Smooth muscle cell (in vitro differentiated cells): ENCODE measurements around the gene TRMT2A. TPM values are rescaled to one million over a fixed set of nuclear protein-coding genes. Genes with fewer than 3 reads are reported as not detected.

ENCODE experiments used
- DNase-seq: peaks from one replicate; lab custom pipeline; 2025; ENCODE audit not compliant: unreplicated experiment; lab: John Stamatoyannopoulos, UW
- H2AFZ ChIP-seq: fragments of 200-600 bp; sonication (generic); 2 replicates; pipeline ENCODE4 v1.6.0; 2016; ENCODE audit warnings: antibody characterized with exemption, low read depth, mild to moderate bottlenecking
- H3F3A ChIP-seq: fragments of 200-600 bp; sonication (generic); 2 replicates; pipeline ENCODE4 v1.6.0; 2017; ENCODE audit warnings: antibody characterized with exemption, low read depth
- H3K27ac ChIP-seq: fragments of 200-600 bp; sonication (generic); 2 replicates; pipeline ENCODE4 v1.5.1; 2016; ENCODE audit warnings: low read depth, mild to moderate bottlenecking
- H3K27me3 ChIP-seq: fragments of 200-600 bp; sonication (generic); 2 replicates; pipeline ENCODE4 v1.6.1; 2016; ENCODE audit warnings: low read depth, mild to moderate bottlenecking
- H3K36me3 ChIP-seq: fragments of 200-600 bp; sonication (generic); 2 replicates; pipeline ENCODE4 v1.5.1; 2016; ENCODE audit warnings: low read depth
- H3K4me1 ChIP-seq: fragments of 200-600 bp; sonication (generic); 2 replicates; pipeline ENCODE4 v1.5.1; 2016; ENCODE audit warnings: low read depth
- H3K4me2 ChIP-seq: fragments of 200-600 bp; sonication (generic); 2 replicates; pipeline ENCODE4 v1.6.0; 2016; ENCODE audit warnings: mild to moderate bottlenecking
- H3K4me3 ChIP-seq: fragments of 200-600 bp; sonication (generic); 2 replicates; pipeline ENCODE4 v1.5.1; 2016; ENCODE audit warnings: mild to moderate bottlenecking
- H3K79me2 ChIP-seq: fragments of 200-600 bp; sonication (generic); 2 replicates; pipeline ENCODE4 v1.6.0; 2016; ENCODE audit warnings: low read depth, mild to moderate bottlenecking
- H3K9ac ChIP-seq: fragments of 200-600 bp; sonication (generic); 2 replicates; pipeline ENCODE4 v1.6.0; 2016; ENCODE audit warnings: low read depth
- H3K9me3 ChIP-seq: fragments of 200-600 bp; sonication (generic); replicated peaks from 2 replicates; pipeline ENCODE4 v1.5.1; 2016; ENCODE audit warnings: low read depth
- H4K20me1 ChIP-seq: fragments of 200-600 bp; sonication (generic); 2 replicates; pipeline ENCODE4 v1.6.0; 2016; ENCODE audit warnings: low read depth
- CTCF ChIP-seq: fragments of 200-600 bp; sonication (generic); IDR thresholded peaks from 2 replicates; pipeline ENCODE4 v1.5.1; 2017; ENCODE audit warnings: borderline replicate concordance, mild to moderate bottlenecking, antibody characterized with exemption; ENCODE audit not compliant: insufficient read depth, poor library complexity, severe bottlenecking
- WGBS: methylation state at CpG from one replicate; pipeline ENCODE4 v1.1.7; 2016; ENCODE audit warnings: low lambda C conversion rate; 5-methylcytosine and 5-hydroxymethylcytosine counted together
- polyA plus RNA-seq: library from polyadenylated mRNA; unstranded; fragments of >200 nt; fragmentation: Nextera tagmentation; extraction: Ambion mirVana; gene quantifications from 2 replicates; pipeline ENCODE4 v1.2.1, GENCODE V29; 2016
- total RNA-seq: library from RNA; depleted of rRNA; stranded (reverse); fragments of >200 nt; gene quantifications from 2 replicates; pipeline ENCODE4 v1.2.3, GENCODE V29; 2014

The TRMT2A gene
- total and polyA plus RNA-seq, 2 experiments from 2014 or later: 21.1 to 32.1 TPM

- Histone ChIP-seq H3K9me3 (no peaks in the 10 kb centered on the region), H3K27ac (no peak overlapping the region), H4K20me1 (peaks cover 14% of the 10 kb centered on the region), H3K4me2 (no peak overlapping the region), H3K4me1 (no peaks in the 10 kb centered on the region), H3K27me3 (no peaks in the 10 kb centered on the region), H3K9ac (no peak overlapping the region), H3K4me3 (no peak overlapping the region), H3K36me3 (no peaks in the 10 kb centered on the region), H3F3A (no peaks in the 10 kb centered on the region), H3K79me2 (no peaks in the 10 kb centered on the region), H2AFZ (no peak overlapping the region)
- 92% methylated on average over 29 of the region's 32 CpGs for WGBS
- no peak for DNase-seq
- TF ChIP-seq CTCF: no peak
Measured at GRCh38 chr22:20149257-20150250, 32.5 kb upstream of the TRMT2A start.

- Histone ChIP-seq H3K4me1 (no peaks in the 10 kb centered on the region), H3K9ac (no peak overlapping the region), H3K79me2 (no peaks in the 10 kb centered on the region), H2AFZ (no peak overlapping the region), H3K4me2 (no peak overlapping the region), H4K20me1 (peaks cover 14% of the 10 kb centered on the region), H3K36me3 (no peaks in the 10 kb centered on the region), H3K9me3 (no peaks in the 10 kb centered on the region), H3K4me3 (no peak overlapping the region), H3K27me3 (no peaks in the 10 kb centered on the region), H3K27ac (no peak overlapping the region), H3F3A (no peaks in the 10 kb centered on the region)
- TF ChIP-seq CTCF: no peak
- no peak for DNase-seq
- WGBS: 97% methylated on average over 13 of the region's 18 CpGs
Measured at GRCh38 chr22:20148414-20148813, 31.4 kb upstream of the TRMT2A start.

- H3K9ac ChIP-seq: no peak overlapping the region
- H2AFZ ChIP-seq: no peak overlapping the region
- H3F3A ChIP-seq: no peaks in the 10 kb centered on the region
- no peak for TF ChIP-seq CTCF
- no peaks in the 10 kb centered on the region for H3K36me3 ChIP-seq
- H3K27ac ChIP-seq: no peak overlapping the region
- WGBS: 94% methylated on average over 13 of the region's 14 CpGs
- H3K4me1 ChIP-seq: no peaks in the 10 kb centered on the region
- peaks cover 15% of the 10 kb centered on the region for H4K20me1 ChIP-seq
- H3K4me2 ChIP-seq: no peak overlapping the region
- H3K27me3 ChIP-seq: no peaks in the 10 kb centered on the region
- H3K9me3 ChIP-seq: no peaks in the 10 kb centered on the region
- H3K4me3 ChIP-seq: no peak overlapping the region
- no peaks in the 10 kb centered on the region for H3K79me2 ChIP-seq
- no peak for DNase-seq
Measured at GRCh38 chr22:20147237-20147988, 30.4 kb upstream of the TRMT2A start.
